WTC11 (cell line): Measurements from ENCODE around the gene TCEA2. TPM values are rescaled to one million over a fixed set of nuclear protein-coding genes. Genes with fewer than 3 reads are reported as not detected.

Source experiments
- ATAC-seq: fragments of 200-7000 bp; cut with Tn5 transposase; 2 replicates; pipeline ENCODE4 v1.10.0; 2021; ENCODE audit warnings: mild to moderate bottlenecking, moderate library complexity
- CTCF ChIA-PET: fragments of 300-600 bp; sonication (Branson Sonifier 250); formaldehyde crosslinking; loops from one replicate; lab custom pipeline; 2021; ENCODE audit warnings: antibody characterized with exemption; lab: Charles Lee
- POLR2A ChIA-PET: fragments of 350-600 bp; sonication (Branson Sonifier 250); formaldehyde crosslinking; loops from one replicate; lab custom pipeline; 2021; ENCODE audit warnings: antibody characterized with exemption; lab: Charles Lee
- DNase-seq: peaks from one replicate; pipeline ENCODE4 v3.0.0; 2021; ENCODE audit warnings: low spot score
- H3K27ac Mint-ChIP-seq: 2 replicates; pipeline ENCODE4 v1.8.0; 2021; ENCODE audit warnings: mixed read lengths
- H3K27me3 Mint-ChIP-seq: 2 replicates; pipeline ENCODE4 v1.8.0; 2021; ENCODE audit warnings: low read depth, mild to moderate bottlenecking, moderate library complexity, mixed read lengths
- H3K36me3 Mint-ChIP-seq: 2 replicates; pipeline ENCODE4 v1.8.0; 2021; ENCODE audit warnings: mixed read lengths
- H3K4me1 Mint-ChIP-seq: 2 replicates; pipeline ENCODE4 v1.8.0; 2022; ENCODE audit warnings: mixed read lengths
- H3K4me3 Mint-ChIP-seq: 2 replicates; pipeline ENCODE4 v1.8.0; 2021; ENCODE audit warnings: mild to moderate bottlenecking, moderate library complexity, mixed read lengths
- H3K9me3 Mint-ChIP-seq: 2 replicates; pipeline ENCODE4 v1.8.0; 2021; ENCODE audit warnings: mixed read lengths
- CBFB ChIP-seq: sonication (generic); formaldehyde crosslinking; IDR thresholded peaks from 2 replicates; pipeline ENCODE4 v1.8.1; 2022; ENCODE audit warnings: mild to moderate bottlenecking, low read depth, missing genetic modification reagents
- CREM ChIP-seq: sonication (generic); formaldehyde crosslinking; IDR thresholded peaks from 2 replicates; pipeline ENCODE4 v1.8.1; 2022; ENCODE audit warnings: mild to moderate bottlenecking, missing genetic modification reagents, moderate library complexity
- ELF4 ChIP-seq: sonication (generic); formaldehyde crosslinking; IDR thresholded peaks from 2 replicates; pipeline ENCODE4 v1.8.1; 2022; ENCODE audit warnings: low read depth, mild to moderate bottlenecking, moderate library complexity, missing genetic modification reagents
- EMX1 ChIP-seq: fragments of 250-450 bp; sonication (Bioruptor Pico); IDR thresholded peaks from 2 replicates; pipeline ENCODE4 v1.8.0; 2021; ENCODE audit warnings: mild to moderate bottlenecking
- ESRRA ChIP-seq: sonication (generic); formaldehyde crosslinking; IDR thresholded peaks from 2 replicates; pipeline ENCODE4 v1.8.1; 2022; ENCODE audit warnings: mild to moderate bottlenecking, missing genetic modification reagents, borderline replicate concordance
- HMGXB4 ChIP-seq: sonication (generic); formaldehyde crosslinking; IDR thresholded peaks from 2 replicates; pipeline ENCODE4 v1.8.1; 2023; ENCODE audit warnings: mild to moderate bottlenecking, moderate library complexity, missing genetic modification reagents
- JAZF1 ChIP-seq: fragments of 250-450 bp; sonication (Bioruptor Pico); IDR thresholded peaks from 2 replicates; pipeline ENCODE4 v1.9.0; 2021; ENCODE audit warnings: moderate library complexity, mild to moderate bottlenecking, inconsistent platforms
- JUN ChIP-seq: sonication (generic); formaldehyde crosslinking; IDR thresholded peaks from 2 replicates; pipeline ENCODE4 v1.8.0; 2023; ENCODE audit warnings: mild to moderate bottlenecking, missing genetic modification reagents
- NR1H2 ChIP-seq: sonication (generic); formaldehyde crosslinking; IDR thresholded peaks from 2 replicates; pipeline ENCODE4 v1.9.0; 2021; ENCODE audit warnings: mild to moderate bottlenecking, moderate library complexity, missing genetic modification reagents
- NR3C1 ChIP-seq: sonication (generic); formaldehyde crosslinking; conservative IDR thresholded peaks from 2 replicates; pipeline ENCODE4 v1.8.1; 2023; ENCODE audit warnings: low read depth, mild to moderate bottlenecking, missing genetic modification reagents
- PRRX2 ChIP-seq: fragments of 250-450 bp; sonication (Bioruptor Pico); IDR thresholded peaks from 2 replicates; pipeline ENCODE4 v1.8.0; 2021; ENCODE audit warnings: mild to moderate bottlenecking
- SMAD4 ChIP-seq: sonication (generic); formaldehyde crosslinking; IDR thresholded peaks from 2 replicates; pipeline ENCODE4 v1.8.0; 2022; ENCODE audit warnings: mild to moderate bottlenecking, missing genetic modification reagents
- SP1 ChIP-seq: sonication (generic); formaldehyde crosslinking; conservative IDR thresholded peaks from 2 replicates; pipeline ENCODE4 v1.8.1; 2022; ENCODE audit warnings: missing genetic modification reagents
- TP53 ChIP-seq: sonication (generic); formaldehyde crosslinking; IDR thresholded peaks from 2 replicates; pipeline ENCODE4 v1.8.1; 2023; ENCODE audit warnings: mild to moderate bottlenecking, missing genetic modification reagents
- USF1 ChIP-seq: sonication (generic); formaldehyde crosslinking; IDR thresholded peaks from 2 replicates; pipeline ENCODE4 v1.8.0; 2022; ENCODE audit warnings: mild to moderate bottlenecking, missing genetic modification reagents
- ZBTB21 ChIP-seq: sonication (generic); formaldehyde crosslinking; IDR thresholded peaks from 2 replicates; pipeline ENCODE4 v1.8.1; 2023; ENCODE audit warnings: mild to moderate bottlenecking, missing genetic modification reagents, borderline replicate concordance
- ZNF416 ChIP-seq: fragments of 250-450 bp; sonication (Bioruptor Pico); IDR thresholded peaks from 2 replicates; pipeline ENCODE4 v1.9.0; 2021; ENCODE audit warnings: mild to moderate bottlenecking, inconsistent platforms
- ZNF423 ChIP-seq: fragments of 250-450 bp; sonication (Bioruptor Pico); IDR thresholded peaks from 2 replicates; pipeline ENCODE4 v2.1.2; 2022; ENCODE audit warnings: mild to moderate bottlenecking, moderate library complexity
- total RNA-seq: library from RNA; stranded (reverse); gene quantifications from 3 replicates; pipeline ENCODE4 v1.2.3, GENCODE V29; 2021
- TF ChIP-seq, protein P1 (sequence below): sonication (generic); formaldehyde crosslinking; IDR thresholded peaks from 2 replicates; pipeline ENCODE4 v1.8.1; 2023; ENCODE audit warnings: mild to moderate bottlenecking, missing genetic modification reagents
- TF ChIP-seq, protein P2 (sequence below): sonication (generic); formaldehyde crosslinking; IDR thresholded peaks from 2 replicates; pipeline ENCODE4 v1.8.1; 2023; ENCODE audit warnings: mild to moderate bottlenecking, missing genetic modification reagents, moderate library complexity
- TF ChIP-seq, protein P3 (sequence below): sonication (generic); formaldehyde crosslinking; IDR thresholded peaks from 2 replicates; pipeline ENCODE4 v1.8.1; 2023; ENCODE audit warnings: mild to moderate bottlenecking, missing genetic modification reagents, borderline replicate concordance

Gene TCEA2
- total RNA-seq, 1 experiment from 2014 or later, result 55.8 TPM

GRCh38 chr20:64048402-64049044, 14.5 kb upstream of the TCEA2 start:
- ChIA-PET CTCF (interaction anchor here (2.3 kb wide), 1 partner anchor 9 kb away, joined by 15 read pairs; no protein-coding TSS in a partner anchor), POLR2A (no interaction called here)
- DNase-seq (no peak), ATAC-seq (peak; percentile 22)
- Mint-ChIP-seq H3K4me1 (peaks cover 25% of the 10 kb centered on the region), H3K9me3 (no peaks in the 10 kb centered on the region), H3K4me3 (no peak overlapping the region), H3K36me3 (no peaks in the 10 kb centered on the region), H3K27me3 (peaks cover 74% of the 10 kb centered on the region), H3K27ac (no peak overlapping the region)
- no peak for TF ChIP-seq PRRX2
- TF ChIP-seq, protein P1, sequence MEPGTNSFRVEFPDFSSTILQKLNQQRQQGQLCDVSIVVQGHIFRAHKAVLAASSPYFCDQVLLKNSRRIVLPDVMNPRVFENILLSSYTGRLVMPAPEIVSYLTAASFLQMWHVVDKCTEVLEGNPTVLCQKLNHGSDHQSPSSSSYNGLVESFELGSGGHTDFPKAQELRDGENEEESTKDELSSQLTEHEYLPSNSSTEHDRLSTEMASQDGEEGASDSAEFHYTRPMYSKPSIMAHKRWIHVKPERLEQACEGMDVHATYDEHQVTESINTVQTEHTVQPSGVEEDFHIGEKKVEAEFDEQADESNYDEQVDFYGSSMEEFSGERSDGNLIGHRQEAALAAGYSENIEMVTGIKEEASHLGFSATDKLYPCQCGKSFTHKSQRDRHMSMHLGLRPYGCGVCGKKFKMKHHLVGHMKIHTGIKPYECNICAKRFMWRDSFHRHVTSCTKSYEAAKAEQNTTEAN (CRISPR knock-in tag), result no peak
- TF ChIP-seq CREM, result no peak
- peak; percentile 73; the same call in 1 of the 2 replicates for TF ChIP-seq TP53 (CRISPR knock-in tag)
- TF ChIP-seq JAZF1 (CRISPR knock-in tag), result no peak
- TF ChIP-seq NR1H2, result no peak
- TF ChIP-seq ZNF423 (CRISPR knock-in tag), result peak; percentile 57
- 0 out of 2 replicates have a peak, but pooled peaks have one; percentile 5 for TF ChIP-seq SP1 (CRISPR knock-in tag)
- TF ChIP-seq CBFB (CRISPR knock-in tag), result 0 out of 2 replicates have a peak, but pooled peaks have one; percentile 15

GRCh38 chr20:64049060-64049877, 13.7 kb upstream of the TCEA2 start, which contains the start of gene SOX18:
Gene SOX18, minus strand, starts transcription at chr20:64049639. Its CDS starts 123 bp downstream, at chr20:64049516.
- H3K27ac Mint-ChIP-seq, result no peak within 1 kb of the TSS
- ATAC-seq (peak; percentile 32), DNase-seq (peak; percentile 58)
- H3K27me3 Mint-ChIP-seq, result peaks cover 68% of the 10 kb centered on the region
- CTCF ChIA-PET, result interaction anchor here (0.7 to 2.3 kb wide), 5 partner anchors 8 to 68 kb away, joined by 3 to 15 read pairs (median 5); partner anchors contain the start of genes PRPF6 and TCEA2
- no peaks in the 10 kb centered on the region for H3K36me3 Mint-ChIP-seq
- H3K4me3 Mint-ChIP-seq, result peak within 1 kb of the TSS; percentile 57
- H3K9me3 Mint-ChIP-seq, result no peaks in the 10 kb centered on the region
- peaks cover 29% of the 10 kb centered on the region for H3K4me1 Mint-ChIP-seq
- POLR2A ChIA-PET, result no interaction called here
- TF ChIP-seq, protein P1 (CRISPR knock-in tag), result no peak
- TF ChIP-seq ESRRA (CRISPR knock-in tag) (no peak), EMX1 (CRISPR knock-in tag) (no peak), SMAD4 (CRISPR knock-in tag) (no peak), JUN (no peak), HMGXB4 (CRISPR knock-in tag) (no peak), NR3C1 (CRISPR knock-in tag) (no peak), ZBTB21 (no peak), USF1 (CRISPR knock-in tag) (no peak), ELF4 (no peak), ZNF416 (CRISPR knock-in tag) (no peak)
- TF ChIP-seq, protein P2, sequence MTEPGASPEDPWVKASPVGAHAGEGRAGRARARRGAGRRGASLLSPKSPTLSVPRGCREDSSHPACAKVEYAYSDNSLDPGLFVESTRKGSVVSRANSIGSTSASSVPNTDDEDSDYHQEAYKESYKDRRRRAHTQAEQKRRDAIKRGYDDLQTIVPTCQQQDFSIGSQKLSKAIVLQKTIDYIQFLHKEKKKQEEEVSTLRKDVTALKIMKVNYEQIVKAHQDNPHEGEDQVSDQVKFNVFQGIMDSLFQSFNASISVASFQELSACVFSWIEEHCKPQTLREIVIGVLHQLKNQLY, result no peak
- TF ChIP-seq, protein P3, sequence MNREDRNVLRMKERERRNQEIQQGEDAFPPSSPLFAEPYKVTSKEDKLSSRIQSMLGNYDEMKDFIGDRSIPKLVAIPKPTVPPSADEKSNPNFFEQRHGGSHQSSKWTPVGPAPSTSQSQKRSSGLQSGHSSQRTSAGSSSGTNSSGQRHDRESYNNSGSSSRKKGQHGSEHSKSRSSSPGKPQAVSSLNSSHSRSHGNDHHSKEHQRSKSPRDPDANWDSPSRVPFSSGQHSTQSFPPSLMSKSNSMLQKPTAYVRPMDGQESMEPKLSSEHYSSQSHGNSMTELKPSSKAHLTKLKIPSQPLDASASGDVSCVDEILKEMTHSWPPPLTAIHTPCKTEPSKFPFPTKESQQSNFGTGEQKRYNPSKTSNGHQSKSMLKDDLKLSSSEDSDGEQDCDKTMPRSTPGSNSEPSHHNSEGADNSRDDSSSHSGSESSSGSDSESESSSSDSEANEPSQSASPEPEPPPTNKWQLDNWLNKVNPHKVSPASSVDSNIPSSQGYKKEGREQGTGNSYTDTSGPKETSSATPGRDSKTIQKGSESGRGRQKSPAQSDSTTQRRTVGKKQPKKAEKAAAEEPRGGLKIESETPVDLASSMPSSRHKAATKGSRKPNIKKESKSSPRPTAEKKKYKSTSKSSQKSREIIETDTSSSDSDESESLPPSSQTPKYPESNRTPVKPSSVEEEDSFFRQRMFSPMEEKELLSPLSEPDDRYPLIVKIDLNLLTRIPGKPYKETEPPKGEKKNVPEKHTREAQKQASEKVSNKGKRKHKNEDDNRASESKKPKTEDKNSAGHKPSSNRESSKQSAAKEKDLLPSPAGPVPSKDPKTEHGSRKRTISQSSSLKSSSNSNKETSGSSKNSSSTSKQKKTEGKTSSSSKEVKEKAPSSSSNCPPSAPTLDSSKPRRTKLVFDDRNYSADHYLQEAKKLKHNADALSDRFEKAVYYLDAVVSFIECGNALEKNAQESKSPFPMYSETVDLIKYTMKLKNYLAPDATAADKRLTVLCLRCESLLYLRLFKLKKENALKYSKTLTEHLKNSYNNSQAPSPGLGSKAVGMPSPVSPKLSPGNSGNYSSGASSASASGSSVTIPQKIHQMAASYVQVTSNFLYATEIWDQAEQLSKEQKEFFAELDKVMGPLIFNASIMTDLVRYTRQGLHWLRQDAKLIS (CRISPR knock-in tag), result no peak
